Smooth muscle cell (in vitro differentiated cells): ENCODE results near the gene KYAT1. TPM values are rescaled to one million over a fixed set of nuclear protein-coding genes. Genes with fewer than 3 reads are reported as not detected.

Experiments used
- DNase-seq: peaks from one replicate; lab custom pipeline; 2025; ENCODE audit not compliant: unreplicated experiment; lab: John Stamatoyannopoulos, UW
- H2AFZ ChIP-seq: fragments of 200-600 bp; sonication (generic); 2 replicates; pipeline ENCODE4 v1.6.0; 2016; ENCODE audit warnings: antibody characterized with exemption, low read depth, mild to moderate bottlenecking
- H3F3A ChIP-seq: fragments of 200-600 bp; sonication (generic); 2 replicates; pipeline ENCODE4 v1.6.0; 2017; ENCODE audit warnings: antibody characterized with exemption, low read depth
- H3K27ac ChIP-seq: fragments of 200-600 bp; sonication (generic); 2 replicates; pipeline ENCODE4 v1.5.1; 2016; ENCODE audit warnings: low read depth, mild to moderate bottlenecking
- H3K27me3 ChIP-seq: fragments of 200-600 bp; sonication (generic); 2 replicates; pipeline ENCODE4 v1.6.1; 2016; ENCODE audit warnings: low read depth, mild to moderate bottlenecking
- H3K36me3 ChIP-seq: fragments of 200-600 bp; sonication (generic); 2 replicates; pipeline ENCODE4 v1.5.1; 2016; ENCODE audit warnings: low read depth
- H3K4me1 ChIP-seq: fragments of 200-600 bp; sonication (generic); 2 replicates; pipeline ENCODE4 v1.5.1; 2016; ENCODE audit warnings: low read depth
- H3K4me2 ChIP-seq: fragments of 200-600 bp; sonication (generic); 2 replicates; pipeline ENCODE4 v1.6.0; 2016; ENCODE audit warnings: mild to moderate bottlenecking
- H3K4me3 ChIP-seq: fragments of 200-600 bp; sonication (generic); 2 replicates; pipeline ENCODE4 v1.5.1; 2016; ENCODE audit warnings: mild to moderate bottlenecking
- H3K79me2 ChIP-seq: fragments of 200-600 bp; sonication (generic); 2 replicates; pipeline ENCODE4 v1.6.0; 2016; ENCODE audit warnings: low read depth, mild to moderate bottlenecking
- H3K9ac ChIP-seq: fragments of 200-600 bp; sonication (generic); 2 replicates; pipeline ENCODE4 v1.6.0; 2016; ENCODE audit warnings: low read depth
- H3K9me3 ChIP-seq: fragments of 200-600 bp; sonication (generic); replicated peaks from 2 replicates; pipeline ENCODE4 v1.5.1; 2016; ENCODE audit warnings: low read depth
- H4K20me1 ChIP-seq: fragments of 200-600 bp; sonication (generic); 2 replicates; pipeline ENCODE4 v1.6.0; 2016; ENCODE audit warnings: low read depth
- CTCF ChIP-seq: fragments of 200-600 bp; sonication (generic); IDR thresholded peaks from 2 replicates; pipeline ENCODE4 v1.5.1; 2017; ENCODE audit warnings: borderline replicate concordance, mild to moderate bottlenecking, antibody characterized with exemption; ENCODE audit not compliant: insufficient read depth, poor library complexity, severe bottlenecking
- WGBS: methylation state at CpG from one replicate; pipeline ENCODE4 v1.1.7; 2016; ENCODE audit warnings: low lambda C conversion rate; 5-methylcytosine and 5-hydroxymethylcytosine counted together
- polyA plus RNA-seq: library from polyadenylated mRNA; unstranded; fragments of >200 nt; fragmentation: Nextera tagmentation; extraction: Ambion mirVana; gene quantifications from 2 replicates; pipeline ENCODE4 v1.2.1, GENCODE V29; 2016
- total RNA-seq: library from RNA; depleted of rRNA; stranded (reverse); fragments of >200 nt; gene quantifications from 2 replicates; pipeline ENCODE4 v1.2.3, GENCODE V29; 2014

The KYAT1 gene
- total and polyA plus RNA-seq, 2 experiments from 2014 or later: 3.1 to 7.7 TPM

DNA sequence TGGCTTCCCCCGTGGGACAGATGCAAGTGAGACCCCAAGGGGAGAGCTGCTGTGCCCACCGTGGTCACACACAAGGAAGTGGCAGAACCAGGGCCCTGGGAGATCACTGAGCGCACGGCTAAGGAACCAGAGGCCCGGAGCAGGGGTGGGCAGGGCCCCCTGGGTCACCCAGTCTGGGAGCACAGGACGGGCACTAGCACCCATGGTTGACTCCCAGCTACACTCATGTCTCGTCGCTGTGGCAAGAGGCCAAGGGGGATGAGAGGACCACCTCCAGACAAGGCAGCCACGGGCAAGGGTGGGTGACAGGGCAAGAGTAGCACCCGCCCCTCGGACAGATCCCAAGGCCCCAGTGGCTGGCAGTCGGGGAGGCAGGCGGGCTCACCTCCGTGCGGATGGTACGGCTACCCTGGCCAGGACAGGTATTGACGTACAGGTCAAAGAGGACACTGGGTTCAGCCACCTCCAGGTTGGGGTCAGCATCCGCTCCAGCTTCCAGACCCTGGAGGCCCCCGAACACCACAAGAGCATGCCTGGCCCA lies 58.3 kb downstream of the KYAT1 start:
- H3K79me2 ChIP-seq: no peaks in the 10 kb centered on the region
- WGBS: 94% methylated on average over 18 of the region's 19 CpGs
- no peak overlapping the region for H3K27ac ChIP-seq
- H3K9ac ChIP-seq: no peak overlapping the region
- H3K9me3 ChIP-seq: no peaks in the 10 kb centered on the region
- H3K27me3 ChIP-seq: no peaks in the 10 kb centered on the region
- no peaks in the 10 kb centered on the region for H4K20me1 ChIP-seq
- H3F3A ChIP-seq: no peaks in the 10 kb centered on the region
- no peak overlapping the region for H3K4me3 ChIP-seq
- no peak for TF ChIP-seq CTCF
- no peak for DNase-seq
- H3K4me2 ChIP-seq: no peak overlapping the region
- no peaks in the 10 kb centered on the region for H3K36me3 ChIP-seq
- H2AFZ ChIP-seq: no peak overlapping the region
- H3K4me1 ChIP-seq: peaks cover 3% of the 10 kb centered on the region

DNA sequence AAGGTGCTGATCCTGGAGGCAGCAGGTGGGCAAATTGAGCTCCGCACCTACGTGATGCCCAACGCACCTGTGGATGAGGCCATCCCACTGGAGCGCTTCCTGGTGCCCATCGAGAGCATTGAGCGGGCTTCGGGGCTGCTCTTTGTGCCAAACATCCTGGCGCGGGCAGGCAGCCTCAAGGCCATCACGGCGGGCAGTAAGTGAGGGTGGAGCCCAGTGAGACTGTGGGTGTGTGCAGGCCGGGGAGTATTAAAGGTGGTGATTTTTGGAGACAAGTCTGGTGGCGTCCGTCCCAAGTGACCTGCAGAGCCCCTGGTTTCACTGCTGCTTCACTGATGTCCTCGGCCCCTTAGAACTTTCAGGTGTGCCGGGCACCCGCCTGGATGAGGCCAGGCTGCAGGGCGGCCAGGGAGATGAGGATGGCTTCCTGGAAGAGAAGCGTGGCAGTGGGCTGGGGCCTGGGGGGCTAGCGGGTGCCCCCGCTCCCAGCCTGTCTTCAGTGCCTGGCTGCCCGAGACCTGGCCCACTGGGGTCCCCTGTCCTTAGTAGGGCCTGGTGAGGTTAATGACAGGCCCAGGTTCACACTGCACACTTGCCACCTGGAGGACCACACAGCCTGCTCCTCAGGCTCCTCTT lies 59.2 kb downstream of the KYAT1 start:
- no peak for TF ChIP-seq CTCF
- no peak for DNase-seq
- 97% methylated on average over 22 of the region's 22 CpGs for WGBS
- Histone ChIP-seq H4K20me1 (no peaks in the 10 kb centered on the region), H3K4me1 (peaks cover 3% of the 10 kb centered on the region), H3K9ac (no peak overlapping the region), H3K27me3 (no peaks in the 10 kb centered on the region), H3K79me2 (no peaks in the 10 kb centered on the region), H3K27ac (no peak overlapping the region), H3K9me3 (no peaks in the 10 kb centered on the region), H3K4me3 (no peak overlapping the region), H3K36me3 (no peaks in the 10 kb centered on the region), H3F3A (no peaks in the 10 kb centered on the region), H2AFZ (no peak overlapping the region), H3K4me2 (no peak overlapping the region)

- 89% methylated on average over 16 of the region's 16 CpGs for WGBS
Observed at GRCh38 chr9:128821584-128822406, 60.0 kb downstream of the KYAT1 start.

More at GRCh38 chr9:128821584-128822406, 60.0 kb downstream of the KYAT1 start:
- Histone ChIP-seq H3K36me3 (no peaks in the 10 kb centered on the region), H3K27ac (no peak overlapping the region), H3K79me2 (no peaks in the 10 kb centered on the region), H4K20me1 (no peaks in the 10 kb centered on the region), H3K27me3 (no peaks in the 10 kb centered on the region), H3F3A (no peaks in the 10 kb centered on the region), H3K9me3 (no peaks in the 10 kb centered on the region), H3K4me1 (peaks cover 3% of the 10 kb centered on the region), H3K4me3 (no peak overlapping the region), H2AFZ (no peak overlapping the region), H3K4me2 (no peak overlapping the region), H3K9ac (no peak overlapping the region)
- TF ChIP-seq CTCF: no peak
- DNase-seq: no peak
